ENCODE measurements around the gene DDX43.
A peak's percentile ranks its signal among the peaks of the same experiment; 100 is the strongest.
"Not testable (repeated sequence)": the region's sequence is repeated elsewhere in the genome, so short reads cannot be mapped to it uniquely, and the experiment has no call there.

The DDX43 gene

GRCh38 chr6:73394577-73395354 is at the start of gene DDX43:
Gene DDX43, plus strand, starts transcription at chr6:73394828. Its CDS starts 78 bp downstream, at chr6:73394906.
- no peak for DNase-seq

- DNase-seq: no peak
Observed at GRCh38 chr6:73348550-73349204, 46.0 kb upstream of the DDX43 start.

GRCh38 chr6:73349311-73349710 is 45.3 kb upstream of the DDX43 start:
- DNase-seq: no peak

GRCh38 chr6:73353636-73354593 is 40.7 kb upstream of the DDX43 start, which contains the start of gene DPPA5:
Gene DPPA5, minus strand, starts transcription at chr6:73354276. Its CDS starts 51 bp downstream, at chr6:73354225.
- no peak for DNase-seq

- DNase-seq: no peak
Observed at GRCh38 chr6:73362358-73362757, 32.3 kb upstream of the DDX43 start, which contains the start of gene KHDC3L. Gene KHDC3L, plus strand, starts transcription at chr6:73362658. Its CDS starts 72 bp downstream, at chr6:73362730.

GRCh38 chr6:73362869-73363536 is 31.6 kb upstream of the DDX43 start:
- no peak for DNase-seq

- no peak for DNase-seq
Observed at GRCh38 chr6:73363537-73363875, 31.1 kb upstream of the DDX43 start.

GRCh38 chr6:73364121-73364520 is 30.5 kb upstream of the DDX43 start:
- DNase-seq: no peak

- DNase-seq: no peak
Observed at GRCh38 chr6:73364549-73364948, 30.1 kb upstream of the DDX43 start.

- DNase-seq: no peak
Observed at GRCh38 chr6:73367761-73368355, 26.8 kb upstream of the DDX43 start.

- no peak for DNase-seq
Observed at GRCh38 chr6:73368675-73369074, 26.0 kb upstream of the DDX43 start.

GRCh38 chr6:73369157-73369556 is 25.5 kb upstream of the DDX43 start:
- DNase-seq: no peak

GRCh38 chr6:73369563-73369962 is 25.1 kb upstream of the DDX43 start, which contains the start of gene OOEP:
Gene OOEP, minus strand, starts transcription at chr6:73369897. Its CDS starts 105 bp downstream, at chr6:73369792.
- DNase-seq: no peak

GRCh38 chr6:73371984-73372383 is 22.6 kb upstream of the DDX43 start:
- DNase-seq: no peak

- DNase-seq: no peak
Observed at GRCh38 chr6:73372516-73372915, 22.1 kb upstream of the DDX43 start.

GRCh38 chr6:73375216-73375615 is 19.4 kb upstream of the DDX43 start:
- DNase-seq: no peak

- no peak for DNase-seq
Observed at GRCh38 chr6:73377225-73377624, 17.4 kb upstream of the DDX43 start.

- DNase-seq: not testable (repeated sequence)
Observed at GRCh38 chr6:73381531-73381930, 13.1 kb upstream of the DDX43 start.

- no peak for DNase-seq
Observed at GRCh38 chr6:73382462-73383113, 12.0 kb upstream of the DDX43 start.

- DNase-seq: no peak
Observed at GRCh38 chr6:73388433-73388799, 6.2 kb upstream of the DDX43 start.

- DNase-seq: peak in 1 of 2 donors; percentile 62
Observed at GRCh38 chr6:73388800-73389512, 5.7 kb upstream of the DDX43 start.
